PC-9 (cell line): ENCODE results near the gene SCARB1. TPM values are rescaled to one million over a fixed set of nuclear protein-coding genes. Genes with fewer than 3 reads are reported as not detected.

Source experiments
- BruUV-seq: library from RNA; stranded (reverse); fragments of 400-500 nt; replicated peaks from 2 replicates; lab custom pipeline; 2021; lab: Mats Ljungman, UMichigan
- CTCF ChIA-PET: fragments of 300-600 bp; sonication (Branson Sonifier 250); formaldehyde crosslinking; loops from one replicate; lab custom pipeline; 2022; ENCODE audit warnings: antibody characterized with exemption; lab: Charles Lee
- POLR2A ChIA-PET: fragments of 300-600 bp; sonication (Branson Sonifier 250); formaldehyde crosslinking; loops from one replicate; lab custom pipeline; 2022; ENCODE audit warnings: antibody characterized with exemption; ENCODE audit not compliant: unreplicated experiment; lab: Charles Lee
- DNase-seq, 2 experiments: peaks; one replicate each; pipeline versions ENCODE4 v3.0.0 to v3.0.0-alpha.2; 2015 to 2022; ENCODE audit warnings: mixed read lengths in 1 of 2
- H2AFZ ChIP-seq: fragments of 200-600 bp; sonication (generic); 2 replicates; pipeline ENCODE4 v1.8.1; 2017; ENCODE audit warnings: antibody characterized with exemption
- H3F3A ChIP-seq: fragments of 200-600 bp; sonication (generic); 2 replicates; pipeline ENCODE4 v1.8.1; 2017; ENCODE audit warnings: antibody characterized with exemption, mild to moderate bottlenecking, low read depth; ENCODE audit not compliant: insufficient read depth
- H3K27ac ChIP-seq: fragments of 200-600 bp; sonication (generic); 2 replicates; pipeline ENCODE4 v1.6.1; 2016; ENCODE audit warnings: mixed run types
- H3K27me3 ChIP-seq: fragments of 200-600 bp; sonication (generic); 2 replicates; pipeline ENCODE4 v1.6.1; 2016; ENCODE audit warnings: low read depth, mixed run types; ENCODE audit not compliant: insufficient read depth
- H3K36me3 ChIP-seq: fragments of 200-600 bp; sonication (generic); 2 replicates; pipeline ENCODE4 v1.6.1; 2016; ENCODE audit warnings: low read depth, mixed run types
- H3K4me1 ChIP-seq: fragments of 200-600 bp; sonication (generic); replicated peaks from 2 replicates; pipeline ENCODE4 v1.6.1; 2016; ENCODE audit warnings: mixed run types; ENCODE audit not compliant: insufficient read depth
- H3K4me2 ChIP-seq: fragments of 200-600 bp; sonication (generic); 2 replicates; pipeline ENCODE4 v1.6.1; 2017; ENCODE audit warnings: mixed run types
- H3K4me3 ChIP-seq: fragments of 200-600 bp; sonication (generic); 2 replicates; pipeline ENCODE4 v1.6.1; 2016; ENCODE audit warnings: mixed run types
- H3K79me2 ChIP-seq: fragments of 200-600 bp; sonication (generic); 2 replicates; pipeline ENCODE4 v1.6.1; 2017; ENCODE audit warnings: low read depth, mixed run types
- H3K9me2 ChIP-seq: fragments of 200-600 bp; sonication (generic); 2 replicates; pipeline ENCODE4 v1.8.1; 2017; ENCODE audit warnings: mild to moderate bottlenecking; ENCODE audit not compliant: insufficient read depth
- H3K9me3 ChIP-seq: fragments of 200-600 bp; sonication (generic); 2 replicates; pipeline ENCODE4 v1.8.1; 2016; ENCODE audit warnings: low read depth; ENCODE audit not compliant: insufficient read depth
- H4K20me1 ChIP-seq: fragments of 200-600 bp; sonication (generic); 2 replicates; pipeline ENCODE4 v1.8.1; 2017; ENCODE audit not compliant: insufficient read depth
- EZH2 ChIP-seq: fragments of 200-600 bp; sonication (generic); IDR thresholded peaks from 2 replicates; pipeline ENCODE4 v1.8.0; 2017; ENCODE audit warnings: antibody characterized with exemption, low read depth
- intact Hi-C: fragments of 100-400 bp; cut with micrococcal nuclease; formaldehyde crosslinking; loops from one replicate; pipeline ENCODE4 v1.10.0; 2022; ENCODE audit not compliant: unreplicated experiment
- total RNA-seq: library from RNA; stranded (reverse); gene quantifications from 2 replicates; pipeline ENCODE4 v1.2.3, GENCODE V29; 2021
- TF ChIP-seq, protein P1 (sequence below): fragments of 200-600 bp; sonication (generic); conservative IDR thresholded peaks from 2 replicates; pipeline ENCODE4 v1.6.1; 2017; ENCODE audit warnings: mixed run types, antibody characterized with exemption, mild to moderate bottlenecking, moderate library complexity

The SCARB1 gene
- total RNA-seq, 1 experiment from 2014 or later: 49.6 TPM

DNA sequence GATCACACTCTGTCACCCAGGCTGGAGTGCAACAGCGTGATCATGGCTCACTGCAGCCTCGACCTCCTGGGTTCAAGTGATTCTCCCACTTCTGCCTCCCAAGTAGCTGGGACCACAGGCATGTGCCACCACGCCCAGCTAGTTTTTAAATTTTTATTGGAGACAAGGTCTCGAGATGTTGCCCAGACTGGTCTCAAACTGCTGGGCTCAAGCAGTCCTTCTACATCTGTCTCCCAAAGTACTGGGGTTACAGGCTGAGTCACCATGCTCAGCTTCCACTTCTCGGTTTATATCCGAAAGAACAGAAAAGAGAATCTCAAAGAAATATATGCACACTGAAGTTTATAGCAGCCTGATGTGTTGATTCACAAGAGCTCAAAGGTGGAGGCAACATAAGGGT is 107.5 kb downstream of the SCARB1 start:
- no peaks in the 10 kb centered on the region for H3K4me1 ChIP-seq
- no peaks in the 10 kb centered on the region for H3K9me3 ChIP-seq
- BruUV-seq: no TSS peak
- POLR2A ChIA-PET: no interaction called here
- no peak overlapping the region for H3K27ac ChIP-seq
- H3K4me3 ChIP-seq: no peak overlapping the region
- H4K20me1 ChIP-seq: no peaks in the 10 kb centered on the region
- no peaks in the 10 kb centered on the region for H3K27me3 ChIP-seq
- intact Hi-C loops: no loop called here
- TF ChIP-seq EZH2: no peak
- TF ChIP-seq, protein P1, sequence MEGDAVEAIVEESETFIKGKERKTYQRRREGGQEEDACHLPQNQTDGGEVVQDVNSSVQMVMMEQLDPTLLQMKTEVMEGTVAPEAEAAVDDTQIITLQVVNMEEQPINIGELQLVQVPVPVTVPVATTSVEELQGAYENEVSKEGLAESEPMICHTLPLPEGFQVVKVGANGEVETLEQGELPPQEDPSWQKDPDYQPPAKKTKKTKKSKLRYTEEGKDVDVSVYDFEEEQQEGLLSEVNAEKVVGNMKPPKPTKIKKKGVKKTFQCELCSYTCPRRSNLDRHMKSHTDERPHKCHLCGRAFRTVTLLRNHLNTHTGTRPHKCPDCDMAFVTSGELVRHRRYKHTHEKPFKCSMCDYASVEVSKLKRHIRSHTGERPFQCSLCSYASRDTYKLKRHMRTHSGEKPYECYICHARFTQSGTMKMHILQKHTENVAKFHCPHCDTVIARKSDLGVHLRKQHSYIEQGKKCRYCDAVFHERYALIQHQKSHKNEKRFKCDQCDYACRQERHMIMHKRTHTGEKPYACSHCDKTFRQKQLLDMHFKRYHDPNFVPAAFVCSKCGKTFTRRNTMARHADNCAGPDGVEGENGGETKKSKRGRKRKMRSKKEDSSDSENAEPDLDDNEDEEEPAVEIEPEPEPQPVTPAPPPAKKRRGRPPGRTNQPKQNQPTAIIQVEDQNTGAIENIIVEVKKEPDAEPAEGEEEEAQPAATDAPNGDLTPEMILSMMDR: no peak
- H3K36me3 ChIP-seq: no peaks in the 10 kb centered on the region
- DNase-seq: no peak
- peaks cover 5% of the 10 kb centered on the region; the same call in 1 of the 2 replicates for H3F3A ChIP-seq
- H3K4me2 ChIP-seq: no peak overlapping the region
- no peaks in the 10 kb centered on the region for H3K79me2 ChIP-seq
- CTCF ChIA-PET: no interaction called here
- H2AFZ ChIP-seq: no peak overlapping the region
- H3K9me2 ChIP-seq: no peaks in the 10 kb centered on the region

DNA sequence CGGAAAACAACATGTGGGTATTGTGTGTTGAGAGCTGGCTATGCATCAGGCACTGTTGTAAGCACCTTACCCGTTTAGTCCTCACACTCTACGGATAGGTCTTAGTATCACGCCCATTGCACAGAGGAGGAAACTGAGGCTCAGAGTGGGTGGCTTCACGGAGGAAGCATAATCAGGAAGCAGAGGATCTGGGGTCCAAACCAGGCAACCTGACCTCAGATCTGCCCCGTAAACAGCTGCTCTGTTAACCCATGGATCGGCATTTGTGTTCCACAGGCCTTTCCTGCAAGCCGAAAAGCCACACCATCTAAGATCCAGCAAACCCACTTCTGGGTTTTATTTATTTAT is 107.9 kb downstream of the SCARB1 start:
- ChIA-PET CTCF (no interaction called here), POLR2A (no interaction called here)
- no TSS peak for BruUV-seq
- no peak for TF ChIP-seq EZH2
- TF ChIP-seq, protein P1: no peak
- Histone ChIP-seq H3K27ac (no peak overlapping the region), H3K79me2 (no peaks in the 10 kb centered on the region), H3K4me1 (no peaks in the 10 kb centered on the region), H3K4me3 (no peak overlapping the region), H2AFZ (no peak overlapping the region), H4K20me1 (no peaks in the 10 kb centered on the region), H3K27me3 (no peaks in the 10 kb centered on the region), H3K4me2 (no peak overlapping the region), H3K36me3 (no peaks in the 10 kb centered on the region), H3F3A (peaks cover 5% of the 10 kb centered on the region; the same call in 1 of the 2 replicates), H3K9me2 (no peaks in the 10 kb centered on the region), H3K9me3 (no peaks in the 10 kb centered on the region)
- no peak for DNase-seq
- intact Hi-C loops: no loop called here

DNA sequence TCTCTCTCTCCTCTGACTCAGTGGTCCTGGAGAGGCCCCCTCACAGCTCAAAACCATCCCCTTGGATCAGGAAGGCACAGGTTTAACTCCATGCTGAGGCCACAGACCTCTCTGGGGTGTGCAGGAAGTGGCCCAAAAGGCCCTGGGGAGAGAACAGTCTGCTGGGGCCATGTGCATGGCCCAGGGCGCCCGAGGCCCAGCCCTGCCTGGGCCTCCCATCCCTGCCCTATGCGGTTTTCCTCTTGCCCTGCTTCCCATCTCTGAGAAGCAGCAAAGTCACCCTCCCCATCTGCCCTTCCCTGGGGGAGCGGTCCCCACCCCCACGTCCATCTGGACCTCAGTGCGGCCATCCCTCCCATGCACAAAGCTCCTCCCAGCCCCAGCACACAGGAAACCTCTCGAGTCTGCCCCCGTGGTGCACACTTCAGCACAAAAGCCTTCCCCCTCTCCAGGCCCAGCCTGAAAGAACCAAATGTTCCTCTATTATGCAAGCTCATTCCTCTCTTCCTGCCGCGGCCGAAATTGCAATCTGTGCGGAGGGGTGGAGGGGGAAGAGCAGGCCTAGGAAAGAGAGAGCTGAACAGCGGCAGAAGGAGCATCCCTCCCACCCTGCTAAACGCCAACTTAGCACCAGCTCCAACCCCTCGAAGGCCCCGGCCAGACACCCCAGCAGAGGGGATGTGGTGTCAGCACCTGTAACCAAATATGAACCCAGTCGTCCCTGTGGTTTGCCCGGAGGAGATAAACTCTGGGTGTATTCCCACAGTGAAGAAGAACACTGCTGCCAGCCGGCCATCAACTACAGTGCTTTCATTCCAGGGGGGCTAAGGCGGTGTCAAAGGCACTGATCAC is 108.5 kb downstream of the SCARB1 start:
- Histone ChIP-seq H3K4me2 (no peak overlapping the region), H4K20me1 (no peaks in the 10 kb centered on the region), H3K27me3 (no peaks in the 10 kb centered on the region), H3K79me2 (no peaks in the 10 kb centered on the region), H3K36me3 (no peaks in the 10 kb centered on the region), H3K9me3 (no peaks in the 10 kb centered on the region), H3F3A (peaks cover 1% of the 10 kb centered on the region; the same call in 1 of the 2 replicates), H3K27ac (no peak overlapping the region), H2AFZ (no peak overlapping the region), H3K9me2 (no peaks in the 10 kb centered on the region), H3K4me1 (no peaks in the 10 kb centered on the region), H3K4me3 (no peak overlapping the region)
- TF ChIP-seq, protein P1: no peak
- TF ChIP-seq EZH2: no peak
- BruUV-seq: no TSS peak
- POLR2A ChIA-PET: no interaction called here
- CTCF ChIA-PET: interaction anchor here (0.6 kb wide), 1 partner anchor 1362 kb away, joined by 6 read pairs; no protein-coding TSS in a partner anchor
- intact Hi-C loops: no loop called here
- no peak for DNase-seq
